HEK293 (cell line): Measurements from ENCODE around the gene CYP3A7.

Experiments used
- CTCF ChIP-seq: fragments of 450-650 bp; formaldehyde crosslinking; IDR thresholded peaks from 2 replicates; pipeline ENCODE4 v1.5.1; 2016; ENCODE audit warnings: missing biosample characterization, missing genetic modification characterization
- HOXC10 ChIP-seq: sonication (generic); formaldehyde crosslinking; IDR thresholded peaks from 2 replicates; pipeline ENCODE4 v1.8.1; 2023; ENCODE audit warnings: mild to moderate bottlenecking, missing genetic modification reagents
- KLF17 ChIP-seq: fragments of 450-650 bp; formaldehyde crosslinking; IDR thresholded peaks from 2 replicates; pipeline ENCODE4 v1.5.1; 2016; ENCODE audit warnings: missing biosample characterization, missing genetic modification characterization
- RBAK ChIP-seq: fragments of 450-650 bp; formaldehyde crosslinking; IDR thresholded peaks from 2 replicates; pipeline ENCODE4 v1.5.1; 2016; ENCODE audit warnings: missing biosample characterization, missing genetic modification characterization
- TCF7L2 ChIP-seq: IDR thresholded peaks from 2 replicates; pipeline ENCODE4 v1.6.1; 2011; ENCODE audit warnings: low read depth, mild to moderate bottlenecking, inconsistent platforms, low read length, moderate library complexity, borderline replicate concordance
- ZEB2 ChIP-seq: fragments of 450-650 bp; formaldehyde crosslinking; IDR thresholded peaks from 2 replicates; pipeline ENCODE4 v1.5.1; 2016; ENCODE audit warnings: missing biosample characterization, missing genetic modification characterization
- ZNF140 ChIP-seq: fragments of 450-650 bp; formaldehyde crosslinking; IDR thresholded peaks from 2 replicates; pipeline ENCODE4 v1.5.1; 2016; ENCODE audit warnings: missing biosample characterization, missing genetic modification characterization
- ZNF157 ChIP-seq: fragments of 450-650 bp; formaldehyde crosslinking; IDR thresholded peaks from 2 replicates; pipeline ENCODE4 v1.5.1; 2016; ENCODE audit warnings: missing biosample characterization, missing genetic modification characterization
- ZNF24 ChIP-seq: fragments of 450-650 bp; formaldehyde crosslinking; IDR thresholded peaks from 2 replicates; pipeline ENCODE4 v1.5.1; 2016; ENCODE audit warnings: missing biosample characterization, missing genetic modification characterization
- ZNF274 ChIP-seq, 2 experiments: fragments of 200-500 bp in 1 of 2; fragments of 450-650 bp in 1 of 2; sonication (Bioruptor generic) in 1 of 2; formaldehyde crosslinking in 1 of 2; IDR thresholded peaks; 2 replicates each; pipeline versions ENCODE4 v1.5.1 to v1.6.1; 2014 to 2016; ENCODE audit warnings: borderline replicate concordance in 1 of 2, inconsistent platforms in 1 of 2, low read length in 1 of 2, missing biosample characterization in 1 of 2, missing genetic modification characterization in 1 of 2
- ZNF670 ChIP-seq: fragments of 450-650 bp; formaldehyde crosslinking; IDR thresholded peaks from 2 replicates; pipeline ENCODE4 v1.5.1; 2016; ENCODE audit warnings: missing biosample characterization, missing genetic modification characterization, low read depth
- ZNF830 ChIP-seq: fragments of 450-650 bp; IDR thresholded peaks from 2 replicates; pipeline ENCODE4 v1.5.0; 2018; ENCODE audit warnings: missing biosample characterization, missing genetic modification characterization, low read depth, mild to moderate bottlenecking, moderate library complexity
- TF ChIP-seq, protein P1 (sequence below): sonication (generic); formaldehyde crosslinking; IDR thresholded peaks from 2 replicates; pipeline ENCODE4 v1.8.1; 2022; ENCODE audit warnings: mild to moderate bottlenecking, moderate library complexity, missing genetic modification reagents
- TF ChIP-seq, protein P2 (sequence below): fragments of 450-650 bp; formaldehyde crosslinking; IDR thresholded peaks from 2 replicates; pipeline ENCODE4 v1.5.1; 2016; ENCODE audit warnings: missing biosample characterization, missing genetic modification characterization, borderline replicate concordance

- TF ChIP-seq CTCF (tag by site-specific recombination) (no peak), RBAK (tag by site-specific recombination) (no peak), ZNF157 (tag by site-specific recombination) (no peak), ZNF140 (tag by site-specific recombination) (no peak), HOXC10 (no peak), ZNF670 (no peak), ZEB2 (no peak), ZNF274 (IDR thresholded peaks at IDR 0.05; ENCODE audit: low read length) (no peak), ZNF274 (tag by site-specific recombination; IDR thresholded peaks at IDR 0.05; ENCODE audit: borderline replicate concordance) (no peak), TCF7L2 (no peak), ZNF830 (tag by site-specific recombination) (no peak), ZNF24 (no peak), KLF17 (tag by site-specific recombination) (no peak)
- TF ChIP-seq, protein P1, sequence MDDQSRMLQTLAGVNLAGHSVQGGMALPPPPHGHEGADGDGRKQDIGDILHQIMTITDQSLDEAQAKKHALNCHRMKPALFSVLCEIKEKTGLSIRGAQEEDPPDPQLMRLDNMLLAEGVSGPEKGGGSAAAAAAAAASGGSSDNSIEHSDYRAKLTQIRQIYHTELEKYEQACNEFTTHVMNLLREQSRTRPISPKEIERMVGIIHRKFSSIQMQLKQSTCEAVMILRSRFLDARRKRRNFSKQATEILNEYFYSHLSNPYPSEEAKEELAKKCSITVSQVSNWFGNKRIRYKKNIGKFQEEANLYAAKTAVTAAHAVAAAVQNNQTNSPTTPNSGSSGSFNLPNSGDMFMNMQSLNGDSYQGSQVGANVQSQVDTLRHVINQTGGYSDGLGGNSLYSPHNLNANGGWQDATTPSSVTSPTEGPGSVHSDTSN (CRISPR knock-in tag), result no peak
- TF ChIP-seq, protein P2, sequence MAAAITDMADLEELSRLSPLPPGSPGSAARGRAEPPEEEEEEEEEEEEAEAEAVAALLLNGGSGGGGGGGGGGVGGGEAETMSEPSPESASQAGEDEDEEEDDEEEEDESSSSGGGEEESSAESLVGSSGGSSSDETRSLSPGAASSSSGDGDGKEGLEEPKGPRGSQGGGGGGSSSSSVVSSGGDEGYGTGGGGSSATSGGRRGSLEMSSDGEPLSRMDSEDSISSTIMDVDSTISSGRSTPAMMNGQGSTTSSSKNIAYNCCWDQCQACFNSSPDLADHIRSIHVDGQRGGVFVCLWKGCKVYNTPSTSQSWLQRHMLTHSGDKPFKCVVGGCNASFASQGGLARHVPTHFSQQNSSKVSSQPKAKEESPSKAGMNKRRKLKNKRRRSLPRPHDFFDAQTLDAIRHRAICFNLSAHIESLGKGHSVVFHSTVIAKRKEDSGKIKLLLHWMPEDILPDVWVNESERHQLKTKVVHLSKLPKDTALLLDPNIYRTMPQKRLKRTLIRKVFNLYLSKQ (tag by site-specific recombination), result no peak
Observed at GRCh38 chr7:99762680-99763327, 27.8 kb upstream of the CYP3A7 start.
